ENCODE data around the gene CTBP1. TPM values are rescaled to one million over a fixed set of nuclear protein-coding genes. Genes with fewer than 3 reads are reported as not detected.

The CTBP1 gene
- total RNA-seq: 243 and 255 TPM in 2 replicates

DNA sequence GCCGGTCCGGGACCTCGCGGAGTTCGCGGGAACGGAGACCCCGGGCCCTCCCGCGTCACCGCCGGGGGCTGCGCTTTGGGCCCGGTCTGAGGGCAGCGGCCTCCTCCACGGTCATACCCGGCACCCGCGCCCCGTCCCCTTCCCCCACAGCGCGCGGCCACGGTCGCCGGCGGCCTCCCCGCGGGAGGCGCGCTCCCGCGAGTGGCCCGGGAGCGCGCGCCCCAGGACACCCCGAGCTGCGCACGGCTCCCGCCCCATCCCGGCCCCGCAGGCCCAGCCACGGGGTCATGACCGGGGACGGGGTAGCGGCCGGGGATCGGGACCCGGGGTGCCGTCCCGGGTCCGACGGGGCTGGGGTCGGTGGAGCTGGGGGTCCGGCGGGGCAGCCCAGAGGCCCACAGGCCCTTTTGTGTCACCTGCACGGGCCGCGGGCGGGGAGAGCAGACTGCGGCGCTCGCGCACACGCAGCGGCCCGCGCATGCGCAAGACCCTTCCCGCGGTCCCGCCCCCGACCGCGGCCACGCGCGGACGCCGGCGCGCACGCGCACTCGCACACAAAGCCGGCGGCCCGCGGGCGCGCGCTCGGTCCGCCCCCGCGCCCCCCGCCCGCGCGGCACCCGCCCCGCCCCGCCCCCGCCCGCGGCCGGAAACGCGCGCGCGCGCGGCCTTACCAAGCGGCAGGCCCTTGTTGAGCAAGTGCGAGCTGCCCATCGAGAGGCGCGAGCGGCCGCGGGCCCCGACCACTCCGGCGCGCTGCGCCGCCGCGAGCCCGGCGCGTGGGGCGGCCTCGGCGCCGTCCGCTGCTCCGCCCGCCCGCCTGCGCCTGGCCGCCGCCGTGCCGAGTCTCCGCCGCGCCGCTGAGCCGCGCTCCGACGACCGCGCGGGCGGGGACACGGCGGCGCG, at the start of gene CTBP1:
Gene CTBP1 (minus strand): TSS at position 886 of the 903 bp plus-strand sequence. CDS start 7,799 bp downstream, outside the sequence.

DNA sequence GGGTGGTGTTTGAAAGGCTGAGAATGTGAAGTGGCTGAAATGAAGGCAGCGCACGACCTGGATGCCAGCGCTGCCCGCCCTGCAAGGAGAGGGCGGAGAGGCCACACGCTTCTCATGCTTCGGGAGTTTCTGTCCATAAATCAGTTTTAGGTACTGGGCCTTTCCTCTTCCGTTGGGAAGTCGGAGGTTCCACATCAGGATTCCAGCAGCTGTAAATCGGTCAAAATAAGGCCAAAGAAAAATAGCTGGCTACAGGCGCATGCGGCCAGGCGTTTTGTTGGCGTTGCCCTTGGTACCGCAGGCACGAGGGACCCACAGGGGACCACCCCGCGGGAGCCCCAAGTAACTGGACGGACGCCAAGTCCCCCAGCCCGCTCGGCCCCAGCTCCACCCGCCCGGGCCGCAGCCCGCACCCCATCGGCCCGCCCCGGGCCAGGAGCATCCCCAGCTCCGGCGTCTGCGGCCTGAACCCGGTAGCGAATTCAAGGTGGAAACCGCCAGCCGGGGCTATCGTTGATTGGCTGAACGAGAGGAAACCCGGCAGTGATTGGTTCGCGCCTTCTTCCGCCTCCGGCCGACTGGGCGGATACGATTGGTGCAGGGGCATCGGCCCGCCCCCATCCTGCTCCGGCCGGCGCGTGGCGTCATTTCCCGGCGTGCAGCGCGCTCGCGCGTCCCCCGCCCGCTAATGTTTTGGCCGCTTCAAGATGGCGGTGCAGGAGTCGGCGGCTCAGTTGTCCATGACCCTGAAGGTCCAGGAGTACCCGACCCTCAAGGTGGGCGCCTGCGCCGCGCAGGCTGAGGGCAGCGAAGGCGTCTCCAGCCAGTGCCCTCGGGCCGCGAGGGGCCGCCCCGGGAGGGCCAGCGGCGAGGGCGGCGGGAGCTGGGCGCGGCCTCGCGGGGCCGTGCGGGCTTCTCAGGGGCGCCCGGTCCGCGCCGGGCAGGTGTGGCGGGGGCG, 40.6 kb upstream of the CTBP1 start, which contains the start of gene MAEA:
Gene MAEA (plus strand): TSS at position 685 of the 958 bp plus-strand sequence. CDS start 23 bp downstream, at position 708.

DNA sequence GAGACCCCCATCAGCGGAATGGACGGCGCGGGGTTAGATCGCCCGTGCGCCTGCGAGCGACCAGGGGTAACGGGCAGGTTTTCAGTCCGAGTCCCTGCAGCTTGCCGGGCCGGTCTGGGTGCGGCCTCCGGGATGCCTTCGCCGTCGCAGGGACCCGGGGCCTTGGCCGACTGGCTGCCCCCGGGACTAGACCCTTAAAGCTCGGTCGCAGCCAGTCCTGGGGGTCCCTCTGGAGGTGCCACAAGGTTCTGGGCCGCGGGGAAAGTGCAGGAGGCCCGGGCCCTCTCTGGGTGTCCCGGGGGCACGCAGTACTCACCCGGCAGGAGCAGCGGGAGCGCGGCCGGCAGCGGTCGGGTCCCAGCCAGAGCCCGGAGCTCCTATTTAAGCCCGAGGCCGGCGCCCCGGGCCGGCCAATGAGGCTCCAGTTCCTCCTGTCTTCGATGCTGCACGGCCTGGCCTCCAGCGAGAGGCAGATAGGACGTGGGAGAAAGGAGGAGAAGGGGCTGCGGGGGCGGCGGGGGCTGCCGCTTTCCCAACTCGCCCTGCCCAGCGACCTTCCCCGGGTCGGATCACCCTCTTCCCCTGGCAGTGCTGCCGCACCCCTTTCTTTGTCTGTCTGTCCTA, 76.6 kb downstream of the CTBP1 start, which contains the start of gene SPON2:
Gene SPON2 (minus strand): TSS at position 356 of the 624 bp plus-strand sequence.

Other genes starting within 250 kb of the CTBP1 start
- 29.3 and 97.7 TPM in 2 replicates for gene FGFRL1, start 237.5 kb downstream of the CTBP1 start, total RNA-seq
- gene RNF212, start 135.6 kb downstream of the CTBP1 start, total RNA-seq: 2.5 and 15.3 TPM in 2 replicates
- 5.5 and 7.2 TPM in 2 replicates for gene SPON2, start 76.5 kb downstream of the CTBP1 start, total RNA-seq
- 54.5 and 57.3 TPM in 2 replicates for gene MAEA, start 40.8 kb upstream of the CTBP1 start, total RNA-seq
- gene UVSSA, start 98.1 kb upstream of the CTBP1 start, total RNA-seq: 9.4 and 12.7 TPM in 2 replicates
- gene NKX1-1, start 157.3 kb upstream of the CTBP1 start, total RNA-seq: not detected in 2 replicates